Measurements from ENCODE around the gene CCDC92B.

GRCh38 chr17:2705263-2705662 is 44.2 kb downstream of the CCDC92B start:
- TF ChIP-seq TAF1 (IDR thresholded peaks at IDR 0.05; ENCODE audit: low read depth, low read length): no peak
- no peak for TF ChIP-seq POLR2A (IDR thresholded peaks at IDR 0.05; ENCODE audit: low read depth, low read length)
